CD4-positive, alpha-beta T cell treated with Interleukin-10 for 1 hour (primary cell): ENCODE measurements around the gene SNAP29.
"Not testable (repeated sequence)": the region's sequence is repeated elsewhere in the genome, so short reads cannot be mapped to it uniquely, and the experiment has no call there.

ENCODE experiments used
- DNase-seq: peaks from one replicate; pipeline ENCODE4 v3.0.0-alpha.2; 2020

Gene SNAP29

DNA sequence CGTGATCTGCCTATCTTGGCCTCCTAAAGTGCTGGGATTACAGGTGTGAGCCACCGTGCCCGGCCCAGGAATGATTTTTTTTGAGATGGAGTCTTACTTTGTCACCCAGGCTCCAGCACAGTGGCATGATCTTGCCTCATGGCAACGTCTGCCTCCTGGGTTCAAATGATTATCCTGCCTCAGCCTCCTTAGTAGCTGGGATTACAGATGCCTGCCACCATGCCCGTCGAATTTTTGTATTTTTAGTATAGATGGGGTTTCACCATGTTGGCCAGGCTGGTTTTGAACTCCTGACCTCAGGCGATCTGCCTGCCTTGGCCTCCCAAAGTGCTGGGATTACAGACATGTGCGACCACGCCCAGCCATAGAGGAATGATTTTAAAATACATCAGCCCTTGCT is 76.2 kb downstream of the SNAP29 start:
- not testable (repeated sequence) for DNase-seq

DNA sequence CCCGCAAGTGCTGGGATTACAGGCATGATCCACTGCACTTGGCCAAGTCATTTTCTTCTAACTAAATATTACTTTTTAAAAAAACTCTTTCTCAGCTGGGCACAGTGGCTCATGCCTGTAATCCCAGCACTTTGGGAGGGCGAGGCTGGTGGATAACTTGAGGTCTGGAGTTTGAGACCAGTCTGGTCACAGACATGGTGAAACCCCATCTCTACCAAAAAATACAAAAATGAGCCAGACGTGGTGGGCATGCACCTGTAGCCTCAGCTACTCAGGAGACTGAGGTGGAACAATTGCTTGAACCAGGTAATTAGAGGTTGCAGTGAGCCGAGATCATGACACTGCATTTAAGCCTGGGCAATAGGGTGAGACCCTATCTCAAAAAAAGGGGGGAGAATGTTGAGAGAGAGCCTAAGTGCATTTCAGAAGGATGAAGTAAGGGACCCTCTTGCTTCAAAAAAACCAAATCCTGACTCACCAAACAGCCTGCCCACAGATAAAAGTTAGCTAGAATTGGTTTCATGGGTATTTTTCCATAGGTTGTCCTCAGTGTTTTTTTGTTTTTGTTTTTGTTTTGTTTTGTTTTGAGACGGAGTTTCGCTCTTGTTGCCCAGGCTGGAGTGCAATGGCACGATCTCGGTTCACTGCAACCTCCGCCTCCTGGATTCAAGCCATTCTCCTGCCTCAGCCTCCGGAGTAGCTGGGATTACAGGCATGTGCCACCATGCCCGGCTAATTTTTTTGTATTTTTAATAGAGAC is 77.2 kb downstream of the SNAP29 start:
- DNase-seq, result not testable (repeated sequence)

DNA sequence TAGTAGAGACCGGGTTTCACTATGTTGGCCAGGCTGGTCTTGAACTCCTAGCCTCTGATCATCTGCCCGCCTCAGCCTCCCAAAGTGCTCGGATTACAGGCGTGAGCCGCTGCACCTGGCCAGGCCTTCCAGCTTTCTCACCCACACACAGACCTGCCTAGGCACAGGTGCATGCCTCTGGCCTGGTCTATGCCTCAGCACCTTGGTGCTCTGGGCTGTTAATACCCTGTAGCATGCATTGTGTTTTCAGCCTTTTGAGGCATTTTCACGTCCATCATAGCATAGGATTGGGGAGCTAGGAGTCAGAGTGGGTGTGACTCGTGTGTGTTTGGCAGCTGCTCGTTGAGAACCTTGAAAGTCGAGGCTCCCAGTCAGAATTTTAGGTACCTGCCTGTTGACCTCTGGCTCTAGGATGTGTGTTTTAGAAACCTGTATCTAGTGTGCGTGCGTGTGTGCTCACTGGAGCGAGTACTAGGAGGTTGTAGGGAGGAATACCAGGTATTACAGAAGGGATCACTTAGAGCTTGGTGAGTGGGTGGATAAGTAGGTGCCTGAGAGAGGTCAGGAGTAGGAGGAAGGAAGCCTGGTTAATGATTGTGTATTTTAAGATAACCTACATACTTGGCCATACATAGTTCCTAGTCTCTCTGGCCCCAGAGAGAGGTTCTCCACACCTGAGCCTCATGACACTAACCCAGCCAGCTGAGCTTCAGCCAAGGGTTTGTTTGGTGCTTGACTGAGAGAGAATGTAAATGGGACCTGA is 78.4 kb downstream of the SNAP29 start:
- no peak for DNase-seq

DNA sequence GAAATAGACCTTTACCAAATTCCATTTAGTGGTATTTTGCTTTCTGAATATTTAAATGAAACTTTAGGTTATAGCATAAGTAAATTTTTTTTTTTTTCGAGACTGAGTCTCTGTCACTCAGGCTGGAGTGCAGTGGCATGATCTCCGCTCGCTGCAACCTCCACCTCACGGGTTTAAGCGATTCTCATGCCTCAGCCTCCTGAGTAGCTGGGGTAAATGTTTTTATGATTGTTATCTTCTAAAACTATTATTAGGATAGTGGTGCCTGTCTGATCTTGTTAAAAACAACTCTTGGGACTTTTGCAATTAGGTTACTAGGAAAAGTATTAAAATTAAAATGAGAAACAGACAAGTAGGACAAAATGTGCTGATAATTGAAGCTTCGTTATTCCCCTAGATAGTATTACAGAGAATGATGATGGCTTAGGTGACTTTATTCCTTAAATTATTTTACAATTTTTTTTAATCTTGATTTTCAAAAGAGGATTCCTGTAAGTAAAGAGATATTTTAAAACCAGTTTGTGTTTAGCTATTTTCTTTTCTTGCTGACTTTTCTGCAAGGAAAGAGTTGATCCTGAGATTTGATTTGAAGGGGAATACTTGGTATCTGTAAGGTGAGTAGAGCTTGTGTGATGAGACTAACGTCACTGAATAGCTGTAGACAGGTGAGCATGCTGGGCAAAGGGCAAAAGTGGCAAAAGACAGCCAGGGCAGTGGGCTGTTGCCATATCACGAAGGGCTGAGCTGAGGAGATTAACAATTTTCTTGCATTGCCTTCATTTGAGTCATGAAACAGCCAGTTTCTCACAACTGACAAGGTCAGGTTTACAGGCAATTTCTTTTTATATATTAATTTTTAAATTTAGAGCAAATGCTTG is 79.2 kb downstream of the SNAP29 start:
- DNase-seq, result no peak

DNA sequence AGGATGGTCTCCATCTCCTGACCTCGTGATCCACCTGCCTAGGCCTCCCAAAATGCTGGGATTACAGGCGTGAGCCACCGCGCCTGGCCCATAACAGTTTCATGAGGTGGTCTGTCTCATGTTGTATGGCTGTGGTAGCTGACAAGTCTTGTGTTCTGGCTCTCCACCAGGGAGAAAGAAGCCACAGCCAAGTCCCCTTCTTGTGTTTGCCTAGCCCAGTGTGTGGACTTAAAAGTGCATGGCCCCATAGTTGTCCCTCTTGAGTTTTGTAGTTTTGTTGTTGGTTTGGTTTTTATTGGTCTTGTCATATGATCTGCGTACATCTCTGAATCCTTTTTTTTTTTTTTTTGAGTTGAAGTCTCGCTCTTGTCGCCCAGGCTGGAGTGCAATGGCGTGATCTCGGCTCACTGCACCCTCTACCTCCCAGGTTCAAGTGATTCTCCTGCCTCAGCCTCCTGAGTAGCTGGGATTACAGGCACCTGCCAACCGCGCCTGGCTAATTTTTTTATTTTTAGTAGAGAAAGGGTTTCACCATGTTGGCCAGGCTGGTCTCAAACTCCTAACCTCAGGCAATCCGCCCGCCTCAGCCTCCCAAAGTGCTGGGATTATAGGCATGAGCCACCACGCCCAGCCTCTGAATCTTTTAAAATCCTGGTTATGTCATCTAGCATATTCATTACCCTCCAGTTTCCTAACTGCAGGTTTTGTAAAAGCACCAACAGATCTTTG is 80.8 kb downstream of the SNAP29 start:
- DNase-seq, result not testable (repeated sequence)

DNA sequence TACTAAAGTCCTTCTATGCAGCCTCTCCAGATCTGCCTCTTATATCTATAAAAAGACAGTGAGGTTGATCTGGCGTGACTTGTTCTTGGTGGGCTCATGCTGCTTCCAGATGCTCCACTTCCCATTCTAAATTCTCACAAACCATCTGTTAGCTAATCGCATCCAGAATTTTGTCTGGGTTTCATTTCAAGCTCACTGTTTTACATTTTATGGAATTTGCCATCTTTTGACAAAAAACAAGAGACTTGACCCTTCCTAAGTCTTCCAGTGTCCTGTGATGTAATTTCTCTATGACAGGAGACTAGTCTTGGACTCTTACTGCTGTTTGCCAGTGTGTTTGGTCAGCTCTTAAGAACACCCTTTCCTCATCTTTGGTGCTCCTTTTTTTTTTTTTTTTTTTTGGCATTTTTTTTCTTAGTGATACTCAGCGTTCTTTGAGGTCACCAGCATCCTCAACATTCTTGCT is 81.4 kb downstream of the SNAP29 start:
- DNase-seq, result no peak
